ENCODE results near the gene STON1. TPM values are rescaled to one million over a fixed set of nuclear protein-coding genes. Genes with fewer than 3 reads are reported as not detected.
"Not testable (repeated sequence)": the region's sequence is repeated elsewhere in the genome, so short reads cannot be mapped to it uniquely, and the experiment has no call there.

STON1 gene
- total RNA-seq, 1 experiment from 2014 or later: 1.5 TPM

DNA sequence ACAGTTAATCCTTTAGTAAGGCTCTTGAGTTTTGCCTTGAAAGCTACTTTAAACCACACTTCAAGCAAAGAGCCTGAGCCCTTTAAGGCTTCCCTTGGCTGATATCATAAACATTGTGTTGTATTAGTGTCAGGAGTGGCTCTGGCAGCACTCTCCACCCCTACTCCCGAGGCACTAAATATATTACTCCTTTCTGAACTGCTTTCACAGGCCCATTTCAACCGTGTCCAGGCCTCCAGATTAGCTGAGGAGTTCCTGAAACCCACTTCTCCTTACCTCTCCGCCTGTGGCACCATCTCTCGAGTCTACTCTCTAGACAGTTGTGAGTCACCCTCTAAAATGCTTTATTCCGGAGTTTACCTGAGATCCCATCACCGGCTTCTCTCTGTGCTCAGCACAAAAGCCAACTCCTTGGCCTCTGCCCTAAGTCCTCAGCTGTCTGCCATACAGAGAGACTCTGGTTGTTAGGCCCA lies 14.4 kb upstream of the STON1 start:
- no peaks in the 10 kb centered on the region for H3K27me3 Mint-ChIP-seq (ENCODE audit: insufficient read depth, unreplicated experiment)
- Histone ChIP-seq H3K9me3 (no peaks in the 10 kb centered on the region), H3K4me3 (ENCODE audit: low read depth, low read length) (no peak overlapping the region), H3K4me1 (no peaks in the 10 kb centered on the region), H3K36me3 (ENCODE audit: control insufficient read depth, insufficient read depth, low read length) (no peaks in the 10 kb centered on the region; the same call in 1 of the 2 replicates), H3K27me3 (replicated peaks; ENCODE audit: control insufficient read depth, insufficient read depth, low read length) (no peaks in the 10 kb centered on the region)
- no peak for TF ChIP-seq CTCF (IDR thresholded peaks at IDR 0.05; ENCODE audit: insufficient read depth in 1 of 2, low read depth in 1 of 2, low read length in 1 of 2, severe bottlenecking in 1 of 2, unreplicated experiment in 1 of 2)
- intact Hi-C loops (cut with micrococcal nuclease; ENCODE audit: unreplicated experiment): no loop called here
- H3K9me3 Mint-ChIP-seq (ENCODE audit: unreplicated experiment): no peaks in the 10 kb centered on the region
- POLR2A ChIA-PET: no interaction called here
- no peak for DNase-seq
- no peak overlapping the region for H3K4me3 Mint-ChIP-seq (ENCODE audit: unreplicated experiment)
- peaks cover 60% of the 10 kb centered on the region for H3K36me3 Mint-ChIP-seq (ENCODE audit: insufficient read depth, unreplicated experiment)
- CTCF ChIA-PET: no interaction called here
- BruUV-seq (replicated peaks): no TSS peak
- H3K27ac Mint-ChIP-seq (ENCODE audit: unreplicated experiment): no peak overlapping the region
- H3K4me1 Mint-ChIP-seq (ENCODE audit: low read depth, unreplicated experiment): no peaks in the 10 kb centered on the region

GRCh38 chr2:48519593-48519992 lies 10.4 kb upstream of the STON1 start:
- H3K4me1 Mint-ChIP-seq (ENCODE audit: low read depth, unreplicated experiment): no peaks in the 10 kb centered on the region
- no peaks in the 10 kb centered on the region for H3K4me1 ChIP-seq
- H3K4me3 Mint-ChIP-seq (ENCODE audit: unreplicated experiment): no peak overlapping the region
- H3K9me3 Mint-ChIP-seq (ENCODE audit: unreplicated experiment): no peaks in the 10 kb centered on the region
- H3K36me3 Mint-ChIP-seq (ENCODE audit: insufficient read depth, unreplicated experiment): peaks cover 56% of the 10 kb centered on the region
- no peaks in the 10 kb centered on the region for H3K27me3 ChIP-seq (replicated peaks; ENCODE audit: control insufficient read depth, insufficient read depth, low read length)
- ChIA-PET POLR2A (no interaction called here), CTCF (no interaction called here)
- no peak for DNase-seq
- no peak overlapping the region for H3K4me3 ChIP-seq (ENCODE audit: low read depth, low read length)
- TF ChIP-seq CTCF (IDR thresholded peaks at IDR 0.05; ENCODE audit: insufficient read depth in 1 of 2, low read depth in 1 of 2, low read length in 1 of 2, severe bottlenecking in 1 of 2, unreplicated experiment in 1 of 2): no peak
- intact Hi-C loops (cut with micrococcal nuclease; ENCODE audit: unreplicated experiment): no loop called here
- H3K27ac Mint-ChIP-seq (ENCODE audit: unreplicated experiment): no peak overlapping the region
- no peaks in the 10 kb centered on the region for H3K9me3 ChIP-seq
- no peaks in the 10 kb centered on the region for H3K27me3 Mint-ChIP-seq (ENCODE audit: insufficient read depth, unreplicated experiment)
- no TSS peak for BruUV-seq (replicated peaks)
- H3K36me3 ChIP-seq (ENCODE audit: control insufficient read depth, insufficient read depth, low read length): no peaks in the 10 kb centered on the region; the same call in 1 of the 2 replicates

GRCh38 chr2:48524756-48525155 lies 5.2 kb upstream of the STON1 start:
- POLR2A ChIA-PET: not testable (repeated sequence)

More at GRCh38 chr2:48524756-48525155, 5.2 kb upstream of the STON1 start:
- H3K9me3 ChIP-seq; BruUV-seq (replicated peaks); H3K4me1 Mint-ChIP-seq (ENCODE audit: low read depth, unreplicated experiment); H3K27me3 ChIP-seq (replicated peaks; ENCODE audit: control insufficient read depth, insufficient read depth, low read length); H3K4me1 ChIP-seq; DNase-seq; CTCF ChIA-PET; H3K27ac Mint-ChIP-seq (ENCODE audit: unreplicated experiment); H3K9me3 Mint-ChIP-seq (ENCODE audit: unreplicated experiment); intact Hi-C loops (cut with micrococcal nuclease; ENCODE audit: unreplicated experiment); H3K4me3 Mint-ChIP-seq (ENCODE audit: unreplicated experiment); H3K36me3 ChIP-seq (ENCODE audit: control insufficient read depth, insufficient read depth, low read length); H3K27me3 Mint-ChIP-seq (ENCODE audit: insufficient read depth, unreplicated experiment); H3K4me3 ChIP-seq (ENCODE audit: low read depth, low read length): not testable (repeated sequence)
- H3K36me3 Mint-ChIP-seq (ENCODE audit: insufficient read depth, unreplicated experiment): peaks cover 36% of the 10 kb centered on the region

All from Caco-2 (cell line).